ENCODE measurements around the gene SLC8A1.

The SLC8A1 gene

GRCh38 chr2:40452786-40453185 is 896 bp upstream of the SLC8A1 start:
- Histone ChIP-seq H3K4me3 (ENCODE audit: low read length) (peak overlapping the region; percentile 95), H3K36me3 (ENCODE audit: insufficient read depth, low read length) (no peaks in the 10 kb centered on the region), H3K27me3 (ENCODE audit: insufficient read depth, low read length) (no peaks in the 10 kb centered on the region)

GRCh38 chr2:40450796-40451430 is 977 bp downstream of the SLC8A1 start:
- Histone ChIP-seq H3K36me3 (ENCODE audit: insufficient read depth, low read length) (no peaks in the 10 kb centered on the region), H3K27me3 (ENCODE audit: insufficient read depth, low read length) (no peaks in the 10 kb centered on the region), H3K4me3 (ENCODE audit: low read length) (peak overlapping the region; percentile 95), H3K4me1 (ENCODE audit: insufficient read depth, low read length) (peaks cover 12% of the 10 kb centered on the region), H3K9me3 (ENCODE audit: low read length) (no peaks in the 10 kb centered on the region), H2AFZ (ENCODE audit: low read depth, low read length) (peak overlapping the region; percentile 84)

More at GRCh38 chr2:40452786-40453185, 896 bp upstream of the SLC8A1 start:
- H3K4me1 ChIP-seq (ENCODE audit: insufficient read depth, low read length): peaks cover 12% of the 10 kb centered on the region
- H3K9me3 ChIP-seq (ENCODE audit: low read length): no peaks in the 10 kb centered on the region
- H2AFZ ChIP-seq (ENCODE audit: low read depth, low read length): peak overlapping the region; percentile 26

GRCh38 chr2:40450066-40450795 is 1.7 kb downstream of the SLC8A1 start:
- H3K4me3 ChIP-seq (ENCODE audit: low read length): peak overlapping the region; percentile 95
- H2AFZ ChIP-seq (ENCODE audit: low read depth, low read length): peak overlapping the region; percentile 84
- H3K9me3 ChIP-seq (ENCODE audit: low read length): no peaks in the 10 kb centered on the region
- no peaks in the 10 kb centered on the region for H3K36me3 ChIP-seq (ENCODE audit: insufficient read depth, low read length)
- H3K4me1 ChIP-seq (ENCODE audit: insufficient read depth, low read length): peaks cover 14% of the 10 kb centered on the region
- no peaks in the 10 kb centered on the region for H3K27me3 ChIP-seq (ENCODE audit: insufficient read depth, low read length)

GRCh38 chr2:40448476-40449079 is 3.3 kb downstream of the SLC8A1 start:
- no peaks in the 10 kb centered on the region for H3K27me3 ChIP-seq (ENCODE audit: insufficient read depth, low read length)
- H3K9me3 ChIP-seq (ENCODE audit: low read length): no peaks in the 10 kb centered on the region
- no peak overlapping the region for H3K4me3 ChIP-seq (ENCODE audit: low read length)
- no peak overlapping the region for H2AFZ ChIP-seq (ENCODE audit: low read depth, low read length)
- H3K4me1 ChIP-seq (ENCODE audit: insufficient read depth, low read length): peaks cover 15% of the 10 kb centered on the region
- no peaks in the 10 kb centered on the region for H3K36me3 ChIP-seq (ENCODE audit: insufficient read depth, low read length)

- Histone ChIP-seq H3K36me3 (ENCODE audit: insufficient read depth, low read length) (no peaks in the 10 kb centered on the region), H3K4me3 (ENCODE audit: low read length) (no peak overlapping the region), H2AFZ (ENCODE audit: low read depth, low read length) (no peak overlapping the region), H3K9me3 (ENCODE audit: low read length) (no peaks in the 10 kb centered on the region), H3K4me1 (ENCODE audit: insufficient read depth, low read length) (peaks cover 14% of the 10 kb centered on the region), H3K27me3 (ENCODE audit: insufficient read depth, low read length) (no peaks in the 10 kb centered on the region)
These were observed 6.4 kb downstream of the SLC8A1 start for GRCh38 chr2:40445467-40445866.

- no peak overlapping the region for H3K4me3 ChIP-seq (ENCODE audit: low read length)
- H3K9me3 ChIP-seq (ENCODE audit: low read length): no peaks in the 10 kb centered on the region
- H3K27me3 ChIP-seq (ENCODE audit: insufficient read depth, low read length): no peaks in the 10 kb centered on the region
- no peak overlapping the region for H2AFZ ChIP-seq (ENCODE audit: low read depth, low read length)
- H3K4me1 ChIP-seq (ENCODE audit: insufficient read depth, low read length): peaks cover 5% of the 10 kb centered on the region
- no peaks in the 10 kb centered on the region for H3K36me3 ChIP-seq (ENCODE audit: insufficient read depth, low read length)
These were observed 11.1 kb downstream of the SLC8A1 start for GRCh38 chr2:40440835-40441234.

GRCh38 chr2:40439473-40439872 is 12.4 kb downstream of the SLC8A1 start:
- Histone ChIP-seq H3K4me1 (ENCODE audit: insufficient read depth, low read length) (peaks cover 5% of the 10 kb centered on the region), H3K36me3 (ENCODE audit: insufficient read depth, low read length) (no peaks in the 10 kb centered on the region), H3K27me3 (ENCODE audit: insufficient read depth, low read length) (no peaks in the 10 kb centered on the region), H3K4me3 (ENCODE audit: low read length) (no peak overlapping the region), H3K9me3 (ENCODE audit: low read length) (no peaks in the 10 kb centered on the region), H2AFZ (ENCODE audit: low read depth, low read length) (no peak overlapping the region)

- Histone ChIP-seq H3K4me1 (ENCODE audit: insufficient read depth, low read length) (peaks cover 9% of the 10 kb centered on the region), H3K27me3 (ENCODE audit: insufficient read depth, low read length) (no peaks in the 10 kb centered on the region), H2AFZ (ENCODE audit: low read depth, low read length) (no peak overlapping the region), H3K36me3 (ENCODE audit: insufficient read depth, low read length) (no peaks in the 10 kb centered on the region), H3K9me3 (ENCODE audit: low read length) (no peaks in the 10 kb centered on the region), H3K4me3 (ENCODE audit: low read length) (no peak overlapping the region)
These were observed 15.8 kb downstream of the SLC8A1 start for GRCh38 chr2:40436093-40436475.

GRCh38 chr2:40435426-40436092 is 16.3 kb downstream of the SLC8A1 start:
- peaks cover 9% of the 10 kb centered on the region for H3K4me1 ChIP-seq (ENCODE audit: insufficient read depth, low read length)
- no peaks in the 10 kb centered on the region for H3K27me3 ChIP-seq (ENCODE audit: insufficient read depth, low read length)
- H2AFZ ChIP-seq (ENCODE audit: low read depth, low read length): no peak overlapping the region
- H3K36me3 ChIP-seq (ENCODE audit: insufficient read depth, low read length): no peaks in the 10 kb centered on the region
- no peaks in the 10 kb centered on the region for H3K9me3 ChIP-seq (ENCODE audit: low read length)
- no peak overlapping the region for H3K4me3 ChIP-seq (ENCODE audit: low read length)

- no peaks in the 10 kb centered on the region for H3K27me3 ChIP-seq (ENCODE audit: insufficient read depth, low read length)
These were observed 17.1 kb downstream of the SLC8A1 start for GRCh38 chr2:40434731-40435271.

GRCh38 chr2:40433736-40434135 is 18.2 kb downstream of the SLC8A1 start:
- H2AFZ ChIP-seq (ENCODE audit: low read depth, low read length): no peak overlapping the region
- H3K4me1 ChIP-seq (ENCODE audit: insufficient read depth, low read length): peaks cover 9% of the 10 kb centered on the region
- H3K36me3 ChIP-seq (ENCODE audit: insufficient read depth, low read length): no peaks in the 10 kb centered on the region
- H3K27me3 ChIP-seq (ENCODE audit: insufficient read depth, low read length): no peaks in the 10 kb centered on the region
- no peak overlapping the region for H3K4me3 ChIP-seq (ENCODE audit: low read length)
- no peaks in the 10 kb centered on the region for H3K9me3 ChIP-seq (ENCODE audit: low read length)

More at GRCh38 chr2:40434731-40435271, 17.1 kb downstream of the SLC8A1 start:
- Histone ChIP-seq H2AFZ (ENCODE audit: low read depth, low read length) (no peak overlapping the region), H3K4me3 (ENCODE audit: low read length) (no peak overlapping the region), H3K9me3 (ENCODE audit: low read length) (no peaks in the 10 kb centered on the region), H3K36me3 (ENCODE audit: insufficient read depth, low read length) (no peaks in the 10 kb centered on the region), H3K4me1 (ENCODE audit: insufficient read depth, low read length) (peaks cover 9% of the 10 kb centered on the region)

- Histone ChIP-seq H3K4me3 (ENCODE audit: low read length) (no peak overlapping the region), H3K27me3 (ENCODE audit: insufficient read depth, low read length) (no peaks in the 10 kb centered on the region), H3K9me3 (ENCODE audit: low read length) (no peaks in the 10 kb centered on the region), H3K36me3 (ENCODE audit: insufficient read depth, low read length) (no peaks in the 10 kb centered on the region), H3K4me1 (ENCODE audit: insufficient read depth, low read length) (peaks cover 9% of the 10 kb centered on the region), H2AFZ (ENCODE audit: low read depth, low read length) (no peak overlapping the region)
These were observed 18.9 kb downstream of the SLC8A1 start for GRCh38 chr2:40432921-40433483.
